ENCODE measurements around the gene DSTN.

DNA sequence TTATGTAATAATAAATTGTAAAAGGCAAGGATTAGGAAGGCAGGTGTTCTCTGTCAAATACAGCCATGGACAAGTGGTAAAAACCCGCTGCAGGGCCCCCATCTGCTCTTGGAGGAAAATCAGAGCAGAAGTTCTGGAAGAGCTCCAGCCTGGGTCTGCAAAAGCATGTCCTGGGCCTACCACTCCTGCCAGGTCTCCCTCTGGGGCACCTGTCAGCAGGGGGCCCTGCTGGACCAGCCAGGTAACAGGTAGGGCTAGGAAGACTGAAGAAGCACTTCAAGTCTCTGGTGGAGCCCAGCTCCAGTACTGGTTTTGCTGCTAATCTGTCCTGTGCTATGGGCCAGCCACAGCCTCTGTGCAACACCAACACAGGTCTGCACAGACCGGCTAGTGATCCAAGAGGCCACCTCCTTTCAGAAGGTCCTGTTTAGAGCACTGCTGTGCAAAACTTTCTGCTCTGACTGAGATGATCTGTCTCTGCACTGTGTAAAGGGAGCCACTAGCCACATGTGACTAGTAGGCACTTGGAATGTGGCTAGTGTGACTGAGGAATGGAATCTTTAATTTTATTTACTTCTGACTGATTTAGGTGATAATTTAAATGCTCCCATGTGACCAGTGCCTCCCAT lies 82.0 kb downstream of the DSTN start:
- no peak for TF ChIP-seq CTCF (IDR thresholded peaks at IDR 0.05)
- TF ChIP-seq POLR2A (IDR thresholded peaks at IDR 0.05): no peak
- no peak for TF ChIP-seq POLR2AphosphoS5 (IDR thresholded peaks at IDR 0.05)

All from stomach (tissue), 4 donors.